Osteoblast (primary cell): ENCODE measurements around the gene CHERP. TPM values are rescaled to one million over a fixed set of nuclear protein-coding genes. Genes with fewer than 3 reads are reported as not detected.

Experiments used
- DNase-seq: peaks from one replicate; pipeline ENCODE4 v3.0.0; 2011; ENCODE audit warnings: low spot score, mixed read lengths; ENCODE audit not compliant: insufficient read length; ENCODE audit errors: missing footprints
- H2AFZ ChIP-seq: 2 replicates; pipeline ENCODE4 v1.6.0; 2011; ENCODE audit warnings: mild to moderate bottlenecking, low read length
- H3K27ac ChIP-seq: 2 replicates; pipeline ENCODE4 v1.5.1; 2011; ENCODE audit warnings: mild to moderate bottlenecking, low read depth, low read length, moderate library complexity
- H3K27me3 ChIP-seq: 2 replicates; pipeline ENCODE4 v1.6.0; 2012; ENCODE audit warnings: mild to moderate bottlenecking, control low read depth, inconsistent platforms, low read length, moderate library complexity; ENCODE audit not compliant: insufficient read depth
- H3K36me3 ChIP-seq: 2 replicates; pipeline ENCODE4 v1.5.1; 2011; ENCODE audit warnings: mild to moderate bottlenecking, low read length, control low read depth, moderate library complexity; ENCODE audit not compliant: insufficient read depth
- H3K4me1 ChIP-seq: 2 replicates; pipeline ENCODE4 v1.5.1; 2011; ENCODE audit warnings: mild to moderate bottlenecking, low read length, control low read depth, moderate library complexity; ENCODE audit not compliant: insufficient read depth
- H3K4me2 ChIP-seq: 2 replicates; pipeline ENCODE4 v1.6.0; 2011; ENCODE audit warnings: mild to moderate bottlenecking, low read length; ENCODE audit not compliant: insufficient read depth
- H3K4me3 ChIP-seq: fragments of 200-600 bp; sonication (generic); 3 replicates; pipeline ENCODE4 v1.5.1; 2012; ENCODE audit warnings: mild to moderate bottlenecking, low read length, inconsistent platforms; ENCODE audit not compliant: insufficient read depth
- H3K79me2 ChIP-seq: 2 replicates; pipeline ENCODE4 v1.6.0; 2012; ENCODE audit warnings: mild to moderate bottlenecking, low read length, control low read depth, inconsistent platforms; ENCODE audit not compliant: insufficient read depth
- H3K9me3 ChIP-seq: 2 replicates; pipeline ENCODE4 v1.5.1; 2011; ENCODE audit warnings: low read depth, low read length, control low read depth
- H4K20me1 ChIP-seq: 2 replicates; pipeline ENCODE4 v1.6.0; 2012; ENCODE audit warnings: mild to moderate bottlenecking, low read length, control low read depth; ENCODE audit not compliant: insufficient read depth
- CTCF ChIP-seq: IDR thresholded peaks from 2 replicates; pipeline ENCODE4 v1.5.1; 2011; ENCODE audit warnings: mild to moderate bottlenecking, low read depth, low read length, moderate library complexity; ENCODE audit errors: extremely low read depth
- total RNA-seq: library from RNA; depleted of rRNA; stranded (reverse); fragments of >200 nt; gene quantifications from 2 replicates; pipeline ENCODE4 v1.2.3, GENCODE V29; 2012

The CHERP gene
- total RNA-seq, 1 donor, result 5.8 TPM

GRCh38 chr19:16529466-16530144 is 12.6 kb downstream of the CHERP start:
- peaks cover 82% of the 10 kb centered on the region for H3K36me3 ChIP-seq
- H3K27me3 ChIP-seq, result no peaks in the 10 kb centered on the region
- peaks cover 2% of the 10 kb centered on the region for H3K79me2 ChIP-seq
- H3K4me2 ChIP-seq, result no peak overlapping the region
- no peaks in the 10 kb centered on the region for H3K4me1 ChIP-seq
- DNase-seq, result peak; percentile 66
- H3K4me3 ChIP-seq, result no peak overlapping the region
- peaks cover 8% of the 10 kb centered on the region for H4K20me1 ChIP-seq
- H3K27ac ChIP-seq, result no peak overlapping the region
- H3K9me3 ChIP-seq, result no peaks in the 10 kb centered on the region
- no peak overlapping the region for H2AFZ ChIP-seq
- no peak for TF ChIP-seq CTCF

GRCh38 chr19:16527971-16528521 is 14.2 kb downstream of the CHERP start:
- Histone ChIP-seq H3K4me1 (no peaks in the 10 kb centered on the region), H2AFZ (no peak overlapping the region), H3K27ac (no peak overlapping the region), H3K4me3 (no peak overlapping the region), H3K27me3 (no peaks in the 10 kb centered on the region), H3K79me2 (peaks cover 2% of the 10 kb centered on the region), H3K36me3 (peaks cover 83% of the 10 kb centered on the region), H3K9me3 (no peaks in the 10 kb centered on the region), H3K4me2 (no peak overlapping the region), H4K20me1 (peaks cover 10% of the 10 kb centered on the region)
- DNase-seq, result peak; percentile 93
- peak; percentile 40 for TF ChIP-seq CTCF

- Histone ChIP-seq H3K27me3 (no peaks in the 10 kb centered on the region), H3K4me3 (no peak overlapping the region), H2AFZ (no peak overlapping the region), H3K36me3 (peaks cover 83% of the 10 kb centered on the region), H3K4me1 (no peaks in the 10 kb centered on the region), H3K27ac (no peak overlapping the region), H3K9me3 (no peaks in the 10 kb centered on the region), H3K4me2 (no peak overlapping the region), H3K79me2 (peaks cover 2% of the 10 kb centered on the region), H4K20me1 (peaks cover 16% of the 10 kb centered on the region)
- peak; percentile 73 for DNase-seq
- TF ChIP-seq CTCF, result no peak
These were observed 14.8 kb downstream of the CHERP start for GRCh38 chr19:16527334-16527935.
